Subcutaneous adipose tissue (tissue), 4 donors: ENCODE data around the gene RASGRP1. TPM values are rescaled to one million over a fixed set of nuclear protein-coding genes. Genes with fewer than 3 reads are reported as not detected.

Experiments
- CTCF ChIP-seq: fragments of 450-650 bp; IDR thresholded peaks from one replicate; pipeline ENCODE4 v1.5.1; 2016; ENCODE audit warnings: low read depth, mild to moderate bottlenecking, control low read depth, antibody characterized with exemption, moderate library complexity
- total RNA-seq, 4 donors: library from RNA; depleted of rRNA; stranded (reverse); fragments of >200 nt; gene quantifications; one replicate each; pipeline ENCODE4 v1.1.0, GENCODE V29; 2016

The RASGRP1 gene
- total RNA-seq, 4 donors from 2014 or later, result 0.94 to 2.9 (median 1.8) TPM

- TF ChIP-seq CTCF, result no peak
These were observed 57.6 kb downstream of the RASGRP1 start for GRCh38 chr15:38506997-38507396.

GRCh38 chr15:38504680-38505467 is 59.7 kb downstream of the RASGRP1 start:
- no peak for TF ChIP-seq CTCF

- no peak for TF ChIP-seq CTCF
These were observed 61.1 kb downstream of the RASGRP1 start for GRCh38 chr15:38503496-38503895.

- no peak for TF ChIP-seq CTCF
These were observed 65.0 kb downstream of the RASGRP1 start for GRCh38 chr15:38499651-38500050.

GRCh38 chr15:38496151-38496550 is 68.5 kb downstream of the RASGRP1 start:
- no peak for TF ChIP-seq CTCF

GRCh38 chr15:38490242-38490922 is 74.2 kb downstream of the RASGRP1 start:
- TF ChIP-seq CTCF, result no peak

GRCh38 chr15:38487378-38487777 is 77.2 kb downstream of the RASGRP1 start:
- no peak for TF ChIP-seq CTCF
